Hippocampal formation (tissue), 2 donors: Measurements from ENCODE around the gene PPP1R2.

ENCODE experiments used
- DNase-seq, 2 donors: peaks; one replicate each; lab custom pipeline; 2025; lab: John Stamatoyannopoulos, UW

Gene PPP1R2

DNA sequence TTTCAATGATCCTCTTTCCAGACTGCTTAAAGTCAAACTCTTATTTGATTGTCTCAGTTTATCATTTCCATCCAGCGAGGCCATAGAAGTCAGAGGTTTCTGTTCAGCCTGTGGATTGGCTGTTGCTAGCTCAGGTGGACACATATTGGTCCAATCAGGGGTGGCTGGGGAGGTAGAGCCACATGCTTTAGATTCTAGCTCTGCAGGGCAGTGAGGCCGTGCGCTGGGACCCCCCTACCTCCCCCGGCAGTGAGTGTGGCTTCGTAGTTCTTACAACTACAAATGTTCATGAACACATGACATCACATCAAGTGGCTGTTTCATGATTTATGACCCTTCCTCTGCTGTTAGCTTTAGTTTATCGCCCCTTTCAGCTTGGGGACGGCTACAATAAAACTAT is 22.6 kb upstream of the PPP1R2 start:
- DNase-seq = no peak

- no peak for DNase-seq
Observed at GRCh38 chr3:195563317-195563716, 20.2 kb upstream of the PPP1R2 start.

DNA sequence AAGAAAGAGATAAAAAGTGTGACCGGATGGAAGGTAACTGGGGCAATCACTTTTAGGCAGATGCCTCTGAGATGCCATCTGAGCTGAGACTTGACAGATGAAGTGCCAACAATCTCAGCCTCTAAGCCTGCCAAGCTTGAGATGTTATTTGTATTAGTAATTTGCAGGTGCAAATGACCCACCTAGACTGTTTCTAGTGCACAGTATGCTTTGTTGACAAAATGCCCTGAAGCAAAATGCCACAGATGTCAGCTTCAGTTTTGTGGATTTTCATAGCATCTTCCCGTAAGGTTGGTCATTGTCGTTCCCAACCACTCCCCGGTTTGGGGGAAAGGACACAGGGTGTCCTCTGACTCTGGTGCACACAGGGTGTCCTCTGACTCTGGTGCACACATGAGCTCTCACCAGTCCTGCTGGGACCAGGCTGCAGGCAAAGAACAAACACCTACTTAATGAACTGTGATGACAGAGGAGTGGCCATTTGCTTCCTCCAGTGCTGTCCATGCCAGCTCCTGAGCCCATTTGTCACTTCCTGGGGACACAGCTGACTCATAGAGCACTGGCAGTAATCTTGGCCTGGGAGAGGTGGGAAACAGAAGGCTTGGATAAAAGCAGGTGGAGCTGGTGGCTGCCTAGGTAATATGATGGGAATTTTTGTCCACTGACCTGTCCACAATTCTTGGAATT is 16.7 kb upstream of the PPP1R2 start:
- no peak for DNase-seq

DNA sequence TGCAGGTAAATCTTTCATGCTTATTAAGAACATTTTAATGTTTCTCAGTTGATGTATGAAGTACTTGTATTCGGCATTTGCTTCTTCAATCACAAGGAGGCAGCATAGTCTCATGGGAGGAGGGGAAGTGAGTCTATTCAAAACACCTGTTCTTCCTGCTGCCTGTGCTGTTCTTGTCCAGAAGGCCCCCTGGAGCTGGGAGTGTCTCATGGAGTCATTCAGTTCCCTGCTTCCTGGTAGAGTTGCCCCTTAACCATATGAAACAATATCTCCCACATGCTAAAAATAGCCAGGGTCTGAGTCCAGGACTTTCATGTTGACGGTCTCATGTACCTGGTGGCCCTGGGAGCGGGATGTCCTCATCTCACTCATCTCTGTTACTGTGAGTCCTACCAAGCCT is 15.5 kb upstream of the PPP1R2 start:
- peak in 1 of 2 donors; percentile 10 for DNase-seq

GRCh38 chr3:195557322-195557721 is 14.2 kb upstream of the PPP1R2 start:
- no peak for DNase-seq

DNA sequence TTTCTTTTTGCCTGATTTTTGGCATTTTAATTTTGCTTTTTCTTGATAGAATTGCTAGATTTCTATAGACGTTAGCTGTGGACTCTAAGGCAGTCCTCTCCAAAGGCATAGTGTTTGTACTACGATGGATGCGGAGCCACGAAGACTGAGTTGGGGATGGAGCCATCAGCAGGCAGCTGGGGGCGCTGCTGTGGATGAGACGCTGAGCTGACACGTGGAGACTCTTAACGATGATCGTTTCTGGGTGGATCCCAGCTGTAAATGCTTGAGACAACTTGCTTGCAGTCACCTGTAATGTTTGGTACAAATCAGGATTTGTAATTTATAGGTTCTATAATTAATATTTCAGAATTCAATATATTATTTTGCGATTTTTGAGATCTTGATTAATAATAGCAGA is 13.3 kb upstream of the PPP1R2 start:
- no peak for DNase-seq

GRCh38 chr3:195555110-195555509 is 12.0 kb upstream of the PPP1R2 start:
- no peak for DNase-seq

- no peak for DNase-seq
Observed at GRCh38 chr3:195554458-195554857, 11.3 kb upstream of the PPP1R2 start.

- DNase-seq = no peak
Observed at GRCh38 chr3:195553268-195553667, 10.1 kb upstream of the PPP1R2 start.

GRCh38 chr3:195551381-195551978 is 8.4 kb upstream of the PPP1R2 start:
- no peak for DNase-seq

DNA sequence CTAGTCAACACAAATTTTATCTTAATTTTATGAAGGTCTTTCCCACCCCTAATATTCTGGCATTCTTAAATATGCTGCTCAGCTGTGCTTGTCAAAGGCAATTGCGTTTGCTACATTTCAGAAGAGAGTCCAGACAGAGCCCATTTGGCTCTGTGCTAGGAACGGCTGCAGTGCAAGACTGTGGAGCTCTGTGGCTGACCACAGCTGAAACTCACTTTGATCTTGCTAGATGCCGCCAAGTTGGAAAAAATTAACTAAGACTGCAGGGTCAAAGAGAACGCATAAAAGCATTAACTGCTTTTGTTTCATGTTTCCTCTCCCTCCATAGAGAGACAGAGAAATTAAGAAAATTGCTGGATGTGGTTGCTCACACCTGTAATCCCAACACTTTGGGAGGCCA is 7.6 kb upstream of the PPP1R2 start:
- no peak for DNase-seq

- no peak for DNase-seq
Observed at GRCh38 chr3:195549931-195550519, 6.9 kb upstream of the PPP1R2 start.

GRCh38 chr3:195548987-195549386 is 5.9 kb upstream of the PPP1R2 start:
- DNase-seq = no peak

DNA sequence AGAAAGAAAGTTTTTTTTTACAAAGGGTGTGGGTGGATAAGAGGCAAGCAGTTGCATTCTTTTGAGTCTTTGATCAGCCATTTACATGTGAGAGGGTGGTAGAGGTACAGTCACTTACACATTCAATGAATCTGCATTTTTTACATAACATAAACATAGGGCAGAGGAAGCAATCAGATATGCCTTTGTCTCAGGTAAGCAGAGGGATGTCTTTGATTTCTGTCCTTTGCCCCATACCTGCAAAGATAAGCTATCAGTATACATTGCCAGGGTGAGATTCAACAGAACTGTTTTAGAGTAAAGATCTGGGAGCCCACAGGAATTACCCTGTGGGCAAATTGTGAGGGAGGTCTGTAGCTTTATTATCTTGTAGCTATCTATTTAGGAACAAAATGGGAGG is 5.4 kb upstream of the PPP1R2 start:
- no peak for DNase-seq

DNA sequence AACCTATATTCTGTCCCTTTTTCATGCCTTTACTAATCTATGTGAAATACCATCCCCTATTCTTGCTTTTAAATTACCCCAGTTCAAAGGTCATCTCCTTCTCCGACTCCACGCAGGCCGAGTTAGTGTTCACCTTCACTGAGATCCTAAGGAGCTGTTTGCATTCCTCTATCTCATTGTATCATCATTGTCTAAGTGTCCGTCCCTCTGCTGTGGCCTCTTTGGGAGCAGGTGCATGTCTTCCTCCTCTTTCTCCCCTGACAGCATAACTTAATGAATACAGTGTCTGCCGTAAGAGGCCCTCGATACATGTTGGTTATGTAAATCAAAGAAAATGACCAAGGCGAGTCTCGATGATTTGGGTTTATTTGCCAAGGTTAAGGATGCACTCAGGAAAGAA is 4.9 kb upstream of the PPP1R2 start:
- DNase-seq = no peak

- DNase-seq = no peak
Observed at GRCh38 chr3:195546130-195546560, 3.0 kb upstream of the PPP1R2 start.

GRCh38 chr3:195544634-195545033 is 1.5 kb upstream of the PPP1R2 start:
- no peak for DNase-seq

DNA sequence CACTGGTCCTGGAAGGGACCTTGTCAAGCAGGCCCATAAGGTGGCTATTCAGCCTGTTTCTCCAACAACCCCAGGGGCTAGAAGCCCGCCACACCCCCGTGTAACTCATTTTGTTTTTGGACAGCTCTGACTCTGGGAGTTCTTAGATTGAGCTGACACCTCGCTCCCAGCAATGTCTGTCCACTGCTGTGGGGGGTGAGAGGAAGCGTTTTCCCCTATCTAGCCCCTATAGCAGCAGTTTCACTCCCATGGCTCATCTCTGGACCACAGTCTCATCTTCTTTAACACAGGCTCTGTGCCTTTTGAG is 1.1 kb upstream of the PPP1R2 start:
- no peak for DNase-seq

- no peak for DNase-seq
Observed at GRCh38 chr3:195543500-195544229, 540 bp upstream of the PPP1R2 start.

DNA sequence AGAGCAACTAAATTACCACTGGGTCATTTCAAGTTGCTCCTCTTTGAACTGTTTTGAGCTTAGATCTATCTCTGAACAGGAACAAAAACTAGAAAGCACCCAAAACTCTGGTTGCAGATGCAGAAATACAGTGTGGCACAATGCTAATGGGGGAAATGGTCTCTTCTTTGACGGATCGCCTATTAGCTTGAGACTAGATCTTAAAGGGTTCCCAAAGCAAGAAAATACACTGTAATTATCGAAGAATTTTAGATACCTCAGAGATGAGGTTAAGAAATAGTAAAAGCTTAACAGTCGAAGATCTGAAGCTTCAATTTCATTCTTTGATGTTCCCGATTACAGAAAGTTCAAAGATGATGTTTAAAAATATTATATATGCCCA is 818 bp downstream of the PPP1R2 start:
- DNase-seq = peak in 1 of 2 donors; percentile 7

GRCh38 chr3:195540511-195540910 is 2.6 kb downstream of the PPP1R2 start:
- no peak for DNase-seq

- DNase-seq = no peak
Observed at GRCh38 chr3:195540027-195540426, 3.1 kb downstream of the PPP1R2 start.

- DNase-seq = no peak
Observed at GRCh38 chr3:195539479-195539878, 3.6 kb downstream of the PPP1R2 start.
